ENCODE data around the gene MTERF4.

MTERF4 gene

DNA sequence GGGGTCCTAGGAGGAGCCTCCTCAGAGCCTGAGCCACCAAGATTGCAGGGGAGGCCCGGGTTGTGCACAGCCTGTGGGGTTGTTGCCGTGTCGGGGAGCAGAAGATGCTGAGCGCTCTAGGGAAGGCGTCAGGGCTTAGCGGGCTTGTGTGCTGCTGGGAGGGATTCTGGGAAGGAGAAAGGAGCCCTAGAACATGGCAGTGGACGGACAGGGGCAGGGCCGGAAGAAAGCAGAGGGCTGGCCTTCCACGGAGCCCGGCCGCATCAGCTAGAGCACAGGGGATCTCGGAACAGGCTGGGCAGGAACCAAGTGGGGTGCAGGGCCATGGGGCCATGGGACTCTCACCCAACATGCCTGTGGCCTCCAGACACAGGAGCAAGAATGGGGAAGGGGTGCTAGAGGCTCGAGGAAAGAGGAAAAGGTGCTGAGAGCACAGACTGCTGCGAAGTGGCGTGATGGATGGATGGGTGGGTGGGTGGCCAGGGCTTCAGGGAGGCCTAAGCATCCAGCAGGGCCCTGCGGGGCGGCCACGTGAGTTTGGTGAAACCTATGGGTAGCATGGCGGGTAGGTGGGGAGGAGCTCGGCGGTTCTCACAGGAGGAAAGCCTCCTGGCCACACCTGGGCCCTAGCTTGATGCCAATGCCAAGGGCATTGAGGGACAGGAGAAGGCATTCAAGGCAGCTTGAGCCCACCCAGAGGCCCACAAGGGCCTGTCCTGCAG, 35.8 kb downstream of the MTERF4 start:
- TF ChIP-seq, protein P1, sequence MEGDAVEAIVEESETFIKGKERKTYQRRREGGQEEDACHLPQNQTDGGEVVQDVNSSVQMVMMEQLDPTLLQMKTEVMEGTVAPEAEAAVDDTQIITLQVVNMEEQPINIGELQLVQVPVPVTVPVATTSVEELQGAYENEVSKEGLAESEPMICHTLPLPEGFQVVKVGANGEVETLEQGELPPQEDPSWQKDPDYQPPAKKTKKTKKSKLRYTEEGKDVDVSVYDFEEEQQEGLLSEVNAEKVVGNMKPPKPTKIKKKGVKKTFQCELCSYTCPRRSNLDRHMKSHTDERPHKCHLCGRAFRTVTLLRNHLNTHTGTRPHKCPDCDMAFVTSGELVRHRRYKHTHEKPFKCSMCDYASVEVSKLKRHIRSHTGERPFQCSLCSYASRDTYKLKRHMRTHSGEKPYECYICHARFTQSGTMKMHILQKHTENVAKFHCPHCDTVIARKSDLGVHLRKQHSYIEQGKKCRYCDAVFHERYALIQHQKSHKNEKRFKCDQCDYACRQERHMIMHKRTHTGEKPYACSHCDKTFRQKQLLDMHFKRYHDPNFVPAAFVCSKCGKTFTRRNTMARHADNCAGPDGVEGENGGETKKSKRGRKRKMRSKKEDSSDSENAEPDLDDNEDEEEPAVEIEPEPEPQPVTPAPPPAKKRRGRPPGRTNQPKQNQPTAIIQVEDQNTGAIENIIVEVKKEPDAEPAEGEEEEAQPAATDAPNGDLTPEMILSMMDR (IDR thresholded peaks at IDR 0.05; ENCODE audit: low read depth, low read length): no peak
- DNase-seq (ENCODE audit: extremely low read depth, low read depth): no peak

DNA sequence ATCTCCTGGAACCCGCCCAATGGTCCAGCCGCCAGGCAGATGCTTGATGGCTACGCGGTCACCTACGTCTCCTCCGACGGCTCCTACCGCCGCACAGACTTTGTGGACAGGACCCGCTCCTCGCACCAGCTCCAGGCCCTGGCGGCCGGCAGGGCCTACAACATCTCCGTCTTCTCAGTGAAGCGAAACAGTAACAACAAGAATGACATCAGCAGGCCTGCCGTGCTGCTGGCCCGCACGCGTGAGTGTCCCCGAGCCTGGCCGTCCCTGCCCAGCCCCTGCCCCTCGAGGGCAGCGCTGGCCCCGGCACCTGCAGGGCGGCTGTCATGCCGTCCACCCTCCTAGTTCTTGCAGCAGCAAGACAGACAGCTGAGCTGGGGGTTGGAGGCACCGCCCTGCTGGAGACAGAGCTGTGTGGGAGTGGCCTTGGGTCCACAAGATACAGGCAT, 36.7 kb downstream of the MTERF4 start:
- TF ChIP-seq, protein P1 (IDR thresholded peaks at IDR 0.05; ENCODE audit: low read depth, low read length): no peak
- DNase-seq (ENCODE audit: extremely low read depth, low read depth): no peak

DNA sequence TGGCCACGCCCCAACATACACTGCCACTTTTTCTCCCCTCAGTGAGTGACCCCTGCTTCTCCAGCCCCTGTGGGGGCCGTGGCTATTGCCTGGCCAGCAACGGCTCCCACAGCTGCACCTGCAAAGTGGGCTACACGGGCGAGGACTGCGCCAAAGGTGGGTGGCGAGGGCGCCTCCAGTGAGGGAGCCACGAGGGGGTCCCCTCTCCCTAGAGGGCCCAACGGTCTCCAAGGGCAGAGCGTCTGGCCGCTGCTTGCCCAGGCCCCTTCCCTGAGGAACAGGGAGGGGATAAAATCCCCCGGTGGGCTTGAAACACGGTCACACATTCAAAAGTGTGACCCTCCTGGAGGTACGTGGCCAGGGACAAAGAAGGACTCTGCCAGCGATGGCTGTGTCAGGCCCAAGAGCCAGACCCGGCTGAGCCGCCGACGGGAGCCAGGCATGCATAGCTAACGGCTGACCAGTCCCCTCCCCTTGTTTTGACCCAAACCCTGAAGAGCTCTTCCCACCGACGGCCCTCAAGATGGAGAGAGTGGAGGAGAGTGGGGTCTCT, 37.2 kb downstream of the MTERF4 start:
- no peak for DNase-seq (ENCODE audit: extremely low read depth, low read depth)
- TF ChIP-seq, protein P1 (IDR thresholded peaks at IDR 0.05; ENCODE audit: low read depth, low read length): no peak

DNA sequence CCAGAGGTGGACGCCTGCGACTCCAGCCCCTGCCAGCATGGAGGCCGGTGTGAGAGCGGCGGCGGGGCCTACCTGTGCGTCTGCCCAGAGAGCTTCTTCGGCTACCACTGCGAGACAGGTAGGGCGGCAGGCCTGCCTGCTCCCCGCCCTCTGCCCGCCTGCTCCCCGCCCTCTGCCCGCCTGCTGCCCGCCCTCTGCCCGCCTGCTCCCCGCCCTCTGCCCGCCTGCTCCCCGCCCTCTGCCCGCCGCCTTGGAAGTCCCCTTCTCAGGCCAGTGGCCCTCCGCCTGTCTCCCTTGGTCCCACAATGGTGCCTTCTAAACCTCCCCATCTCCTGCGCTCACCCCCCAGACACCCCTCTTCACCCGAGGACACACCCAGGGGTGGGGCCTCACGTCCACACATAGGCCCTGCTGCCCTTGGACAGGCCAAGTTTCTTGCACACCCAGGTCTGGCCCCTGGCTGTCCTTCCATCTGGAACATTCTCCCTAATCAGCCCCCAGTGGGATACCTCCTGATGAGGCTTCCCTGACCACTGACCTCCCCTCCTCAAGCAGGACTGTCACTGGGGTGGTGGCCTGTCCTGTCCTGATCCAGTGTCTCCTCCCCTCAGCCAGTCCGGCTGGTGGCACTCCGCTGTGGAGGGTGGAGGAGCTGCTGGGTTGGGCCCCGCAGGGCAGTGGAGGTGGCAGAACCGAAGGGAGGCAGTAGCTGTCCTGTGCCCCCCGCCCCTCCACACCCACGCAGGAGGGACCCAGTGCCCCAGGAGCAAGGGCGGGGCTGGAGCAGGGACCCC, 37.9 kb downstream of the MTERF4 start:
- no peak for DNase-seq (ENCODE audit: extremely low read depth, low read depth)

DNA sequence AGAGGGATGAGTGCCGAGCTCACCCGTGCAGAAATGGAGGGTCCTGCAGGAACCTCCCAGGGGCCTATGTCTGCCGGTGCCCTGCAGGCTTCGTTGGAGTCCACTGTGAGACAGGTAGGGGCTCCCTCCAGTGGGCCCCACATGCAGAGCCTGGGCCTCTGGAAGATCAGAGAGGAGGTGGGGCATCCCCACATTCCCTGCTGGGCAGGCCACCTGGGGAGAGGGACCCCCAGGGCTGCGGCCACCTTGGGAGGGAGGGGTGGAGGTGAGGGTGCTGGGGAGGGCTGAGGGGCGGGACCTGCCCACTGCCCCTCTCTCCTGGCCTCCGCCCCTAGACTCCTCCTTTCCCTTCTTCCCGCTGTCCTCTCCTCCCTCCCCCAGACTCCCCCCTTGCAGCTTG, 38.5 kb downstream of the MTERF4 start:
- TF ChIP-seq, protein P1 (IDR thresholded peaks at IDR 0.05; ENCODE audit: low read depth, low read length): no peak
- DNase-seq (ENCODE audit: extremely low read depth, low read depth): no peak

More for the DNA sequence above, 37.9 kb downstream of the MTERF4 start:
- TF ChIP-seq, protein P1 (IDR thresholded peaks at IDR 0.05; ENCODE audit: low read depth, low read length): no peak

DNA sequence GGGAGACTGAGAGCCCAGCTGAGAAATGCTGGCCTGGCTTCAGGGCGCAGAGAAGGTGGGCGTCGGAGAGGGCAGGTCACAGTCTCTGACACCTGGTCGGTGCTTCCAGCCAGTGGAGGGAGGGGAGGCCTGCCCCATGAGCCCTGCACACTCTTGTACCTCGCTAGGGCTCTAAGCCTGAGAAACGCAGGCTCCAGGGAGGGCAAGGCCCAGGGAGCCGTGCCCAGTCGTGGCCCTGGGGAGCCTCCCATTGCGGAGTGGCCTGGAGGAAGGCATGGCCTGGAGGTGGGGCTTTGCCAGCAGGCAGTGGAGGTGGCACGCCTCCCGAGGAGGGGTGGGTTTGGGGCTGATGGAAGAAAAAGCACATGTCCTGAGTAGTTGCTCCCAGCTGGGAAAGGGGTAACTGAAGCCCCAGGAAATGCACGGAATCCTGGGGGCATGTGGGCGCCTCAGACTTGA, 39.0 kb downstream of the MTERF4 start:
- TF ChIP-seq, protein P1 (IDR thresholded peaks at IDR 0.05; ENCODE audit: low read depth, low read length): no peak
- no peak for DNase-seq (ENCODE audit: extremely low read depth, low read depth)

Measured in AG09319 (cell line).